Mesothelial cell of epicardium (in vitro differentiated cells): ENCODE measurements around the gene ANO2. TPM values are rescaled to one million over a fixed set of nuclear protein-coding genes. Genes with fewer than 3 reads are reported as not detected.

Source experiments
- DNase-seq, 2 experiments: peaks; one replicate each; pipeline ENCODE4 v3.0.0; 2021; ENCODE audit warnings: low spot score in 2 of 2; ENCODE audit not compliant: unreplicated experiment in 2 of 2
- H3K27ac Mint-ChIP-seq: 2 replicates; pipeline ENCODE4 v1.8.0; 2021; ENCODE audit warnings: mixed read lengths
- H3K27me3 Mint-ChIP-seq: 2 replicates; pipeline ENCODE4 v1.8.0; 2021; ENCODE audit warnings: low read depth, mixed read lengths
- H3K36me3 Mint-ChIP-seq: 2 replicates; pipeline ENCODE4 v1.8.0; 2021; ENCODE audit warnings: mixed read lengths
- H3K4me1 Mint-ChIP-seq: 2 replicates; pipeline ENCODE4 v1.8.0; 2021; ENCODE audit warnings: mixed read lengths
- H3K4me3 Mint-ChIP-seq: 2 replicates; pipeline ENCODE4 v1.8.0; 2021; ENCODE audit warnings: mild to moderate bottlenecking, moderate library complexity, mixed read lengths
- H3K9me3 Mint-ChIP-seq: 2 replicates; pipeline ENCODE4 v1.8.0; 2021; ENCODE audit warnings: mixed read lengths
- CTCF ChIP-seq: fragments of 200-600 bp; sonication (generic); IDR thresholded peaks from one replicate; pipeline ENCODE4 v1.5.0; 2021; ENCODE audit warnings: antibody characterized with exemption; ENCODE audit not compliant: unreplicated experiment
- total RNA-seq: library from RNA; stranded (reverse); gene quantifications from 3 replicates; pipeline ENCODE4 v1.2.1, GENCODE V29; 2021

Gene ANO2
- total RNA-seq, 1 donor from 2014 or later = 6.3 TPM

- no peak overlapping the region for H3K4me3 Mint-ChIP-seq
- DNase-seq = no peak
- H3K9me3 Mint-ChIP-seq = peaks cover under 1% of the 10 kb centered on the region
- no peak for TF ChIP-seq CTCF
- peaks cover 6% of the 10 kb centered on the region for H3K27me3 Mint-ChIP-seq
- peaks cover 4% of the 10 kb centered on the region for H3K4me1 Mint-ChIP-seq
- H3K27ac Mint-ChIP-seq = no peak overlapping the region
- no peaks in the 10 kb centered on the region for H3K36me3 Mint-ChIP-seq
Observed at GRCh38 chr12:5524116-5524768, 420.8 kb downstream of the ANO2 start.

- Mint-ChIP-seq H3K27me3 (peaks cover 4% of the 10 kb centered on the region), H3K36me3 (no peaks in the 10 kb centered on the region), H3K27ac (no peak overlapping the region), H3K4me3 (no peak overlapping the region), H3K9me3 (no peaks in the 10 kb centered on the region), H3K4me1 (peaks cover 4% of the 10 kb centered on the region)
- TF ChIP-seq CTCF = no peak
- DNase-seq = no peak
Observed at GRCh38 chr12:5523396-5524115, 421.5 kb downstream of the ANO2 start.

- DNase-seq = no peak
- Mint-ChIP-seq H3K9me3 (no peaks in the 10 kb centered on the region), H3K4me1 (peaks cover 4% of the 10 kb centered on the region), H3K27ac (no peak overlapping the region), H3K4me3 (no peak overlapping the region), H3K27me3 (peaks cover 4% of the 10 kb centered on the region), H3K36me3 (no peaks in the 10 kb centered on the region)
- TF ChIP-seq CTCF = no peak
Observed at GRCh38 chr12:5522432-5523335, 422.4 kb downstream of the ANO2 start.

- H3K4me1 Mint-ChIP-seq = peaks cover 4% of the 10 kb centered on the region
- H3K4me3 Mint-ChIP-seq = no peak overlapping the region
- H3K27me3 Mint-ChIP-seq = no peaks in the 10 kb centered on the region
- H3K36me3 Mint-ChIP-seq = no peaks in the 10 kb centered on the region
- TF ChIP-seq CTCF = no peak
- H3K27ac Mint-ChIP-seq = no peak overlapping the region
- no peaks in the 10 kb centered on the region for H3K9me3 Mint-ChIP-seq
- no peak for DNase-seq
Observed at GRCh38 chr12:5521456-5522325, 423.4 kb downstream of the ANO2 start.

GRCh38 chr12:5520831-5521230 lies 424.2 kb downstream of the ANO2 start:
- H3K4me3 Mint-ChIP-seq = no peak overlapping the region
- H3K4me1 Mint-ChIP-seq = peaks cover 4% of the 10 kb centered on the region
- no peak overlapping the region for H3K27ac Mint-ChIP-seq
- no peaks in the 10 kb centered on the region for H3K36me3 Mint-ChIP-seq
- H3K9me3 Mint-ChIP-seq = no peaks in the 10 kb centered on the region
- no peak for DNase-seq
- TF ChIP-seq CTCF = no peak
- H3K27me3 Mint-ChIP-seq = no peaks in the 10 kb centered on the region
